Fibroblast of mammary gland (primary cell): ENCODE results near the gene TLR5.

Experiments used
- DNase-seq: peaks from one replicate; pipeline ENCODE4 v3.0.0-alpha.2; 2010; ENCODE audit warnings: low read depth
- H3K4me3 ChIP-seq: 2 replicates; pipeline ENCODE4 v1.5.1; 2011; ENCODE audit warnings: low read depth, mild to moderate bottlenecking, low read length, moderate library complexity; ENCODE audit not compliant: control insufficient read depth
- CTCF ChIP-seq: conservative IDR thresholded peaks from 2 replicates; pipeline ENCODE4 v1.5.1; 2011; ENCODE audit warnings: low read depth, low read length, inconsistent platforms; ENCODE audit not compliant: control insufficient read depth, insufficient read depth

The TLR5 gene

GRCh38 chr1:223161321-223161720 is 18.3 kb upstream of the TLR5 start:
- TF ChIP-seq CTCF: no peak
- no peak for DNase-seq

GRCh38 chr1:223156343-223156742 is 13.3 kb upstream of the TLR5 start:
- no peak for TF ChIP-seq CTCF
- DNase-seq: no peak
- H3K4me3 ChIP-seq: no peak overlapping the region

More at GRCh38 chr1:223161321-223161720, 18.3 kb upstream of the TLR5 start:
- H3K4me3 ChIP-seq: no peak overlapping the region

GRCh38 chr1:223155153-223155552 is 12.1 kb upstream of the TLR5 start:
- TF ChIP-seq CTCF: no peak
- DNase-seq: no peak
- no peak overlapping the region for H3K4me3 ChIP-seq

GRCh38 chr1:223153177-223154119 is 10.4 kb upstream of the TLR5 start:
- no peak overlapping the region for H3K4me3 ChIP-seq
- DNase-seq: peak; percentile 38
- TF ChIP-seq CTCF: no peak

- no peak overlapping the region for H3K4me3 ChIP-seq
- TF ChIP-seq CTCF: no peak
- no peak for DNase-seq
Measured at GRCh38 chr1:223152399-223152798, 9.4 kb upstream of the TLR5 start.

GRCh38 chr1:223150443-223150842 is 7.4 kb upstream of the TLR5 start:
- no peak for DNase-seq
- TF ChIP-seq CTCF: no peak

More at GRCh38 chr1:223150443-223150842, 7.4 kb upstream of the TLR5 start:
- H3K4me3 ChIP-seq: no peak overlapping the region
